Endothelial cell of umbilical vein (primary cell): Measurements from ENCODE around the gene TSPYL2. TPM values are rescaled to one million over a fixed set of nuclear protein-coding genes. Genes with fewer than 3 reads are reported as not detected.

Source experiments
- BruUV-seq: library from RNA; stranded (reverse); fragments of 400-500 nt; replicated peaks from 2 replicates; lab custom pipeline; 2021; lab: Mats Ljungman, UMichigan
- CTCF ChIA-PET: fragments of 300-600, 350-600 bp; sonication (Branson Sonifier 250); formaldehyde crosslinking; loops from one replicate; lab custom pipeline; 2021; ENCODE audit warnings: antibody characterized with exemption, inconsistent platforms; lab: Charles Lee
- POLR2A ChIA-PET: fragments of 300-600, 350-600 bp; sonication (Branson Sonifier 250); formaldehyde crosslinking; loops from one replicate; lab custom pipeline; 2021; ENCODE audit warnings: antibody characterized with exemption, inconsistent platforms; lab: Charles Lee
- DNase-seq: peaks from one replicate; pipeline ENCODE4 v3.0.0-alpha.2; 2011; ENCODE audit warnings: low read depth, low spot score
- FAIRE-seq: peaks from 2 replicates; lab custom pipeline; 2011; peaks lifted over from hg19 to GRCh38; lab: Jason Lieb, UNC
- H2AFZ ChIP-seq: 2 replicates; pipeline ENCODE4 v1.6.0; 2012; ENCODE audit warnings: low read depth, low read length, control low read depth, inconsistent platforms
- H3K27ac ChIP-seq: 2 replicates; pipeline ENCODE4 v1.5.1; 2011; ENCODE audit warnings: low read depth, mild to moderate bottlenecking, control low read depth, low read length, moderate library complexity; ENCODE audit not compliant: insufficient read depth
- H3K27me3 ChIP-seq, 2 experiments: 2 replicates each; pipeline versions ENCODE4 v1.6.0 to v1.6.1; 2011; ENCODE audit warnings: low read length in 2 of 2, mixed read lengths in 1 of 2; ENCODE audit not compliant: control insufficient read depth in 2 of 2, insufficient read depth in 2 of 2
- H3K36me3 ChIP-seq, 2 experiments: 2 replicates in 1 of 2; 3 replicates in 1 of 2; pipeline ENCODE4 v1.5.1; 2011; ENCODE audit warnings: low read length in 2 of 2, mild to moderate bottlenecking in 1 of 2, moderate library complexity in 1 of 2; ENCODE audit not compliant: control insufficient read depth in 2 of 2, insufficient read depth in 2 of 2; ENCODE audit errors: extremely low read depth in 1 of 2
- H3K4me1 ChIP-seq: 3 replicates; pipeline ENCODE4 v1.5.1; 2011; ENCODE audit warnings: mild to moderate bottlenecking, low read length; ENCODE audit not compliant: control insufficient read depth, insufficient read depth; ENCODE audit errors: extremely low read depth
- H3K4me2 ChIP-seq: 2 replicates; pipeline ENCODE4 v1.6.1; 2011; ENCODE audit warnings: low read length, control low read depth, mixed read lengths; ENCODE audit not compliant: insufficient read depth
- H3K4me3 ChIP-seq, 3 experiments: fragments of 200-600 bp in 1 of 3; sonication (generic), shearing (Covaris generic) in 1 of 3; replicated peaks in 1 of 3; 2 replicates each; pipeline ENCODE4 v1.5.1; 2011 to 2016; ENCODE audit warnings: control low read depth in 3 of 3, low read length in 3 of 3, mild to moderate bottlenecking in 2 of 3, inconsistent platforms in 1 of 3, low read depth in 1 of 3, moderate library complexity in 1 of 3; ENCODE audit not compliant: insufficient read depth in 1 of 3
- H3K79me2 ChIP-seq: 2 replicates; pipeline ENCODE4 v1.6.0; 2012; ENCODE audit warnings: low read length, inconsistent platforms; ENCODE audit not compliant: control insufficient read depth, insufficient read depth
- H3K9ac ChIP-seq: replicated peaks from 2 replicates; pipeline ENCODE3; 2011; ENCODE audit warnings: low read length, control low read depth; ENCODE audit not compliant: insufficient read depth; ENCODE audit errors: extremely low read depth
- H3K9me1 ChIP-seq: replicated peaks from 3 replicates; pipeline ENCODE4 v1.6.0; 2011; ENCODE audit warnings: mild to moderate bottlenecking, low read length; ENCODE audit not compliant: control insufficient read depth, insufficient read depth; ENCODE audit errors: extremely low read depth
- H3K9me3 ChIP-seq: replicated peaks from 2 replicates; pipeline ENCODE4 v1.5.1; 2012; ENCODE audit warnings: low read length, inconsistent platforms; ENCODE audit not compliant: control insufficient read depth, insufficient read depth
- H4K20me1 ChIP-seq: replicated peaks from 2 replicates; pipeline ENCODE3; 2011; ENCODE audit warnings: mild to moderate bottlenecking, low read length; ENCODE audit not compliant: control insufficient read depth, insufficient read depth; ENCODE audit errors: extremely low read depth
- EZH2 ChIP-seq: IDR thresholded peaks from 2 replicates; pipeline ENCODE4 v1.6.1; 2012; ENCODE audit warnings: borderline replicate concordance, low read depth, mild to moderate bottlenecking, moderate library complexity, low read length, inconsistent platforms; ENCODE audit not compliant: severe bottlenecking
- FOS ChIP-seq: IDR thresholded peaks from 2 replicates; pipeline ENCODE4 v1.6.1; 2011; ENCODE audit warnings: mild to moderate bottlenecking, low read length, moderate library complexity, borderline replicate concordance; ENCODE audit not compliant: insufficient read depth
- GATA2 ChIP-seq: IDR thresholded peaks from 2 replicates; pipeline ENCODE4 v1.7.0; 2011; ENCODE audit warnings: low read depth, mild to moderate bottlenecking, moderate library complexity, mixed read lengths, low read length; ENCODE audit not compliant: insufficient read length, insufficient read depth
- JUN ChIP-seq: IDR thresholded peaks from 2 replicates; pipeline ENCODE4 v1.6.1; 2011; ENCODE audit warnings: borderline replicate concordance, low read depth; ENCODE audit not compliant: insufficient read length, insufficient read depth
- MYC ChIP-seq: IDR thresholded peaks from one replicate; pipeline ENCODE4 v1.6.1; 2011; ENCODE audit warnings: mild to moderate bottlenecking, low read depth, low read length
- POLR2A ChIP-seq: IDR thresholded peaks from 2 replicates; pipeline ENCODE4 v1.6.1; 2012; ENCODE audit warnings: low read depth, mild to moderate bottlenecking, control low read depth, low read length
- POLR2AphosphoS5 ChIP-seq: IDR thresholded peaks from 2 replicates; pipeline ENCODE4 v1.6.1; 2012; ENCODE audit warnings: low read depth, mild to moderate bottlenecking, control low read depth, low read length, moderate library complexity; ENCODE audit not compliant: insufficient read depth
- dilution Hi-C: fragments of 300-500 bp; cut with MboI; formaldehyde crosslinking; loops from one replicate; pipeline ENCODE4 v1.15.0; 2019; ENCODE audit warnings: low sequenced_read_pairs; ENCODE audit not compliant: extremely low pct_ligation_motif_present
- intact Hi-C: fragments of 100-400 bp; cut with micrococcal nuclease; formaldehyde crosslinking; loops from one replicate; pipeline ENCODE4 v1.10.0; 2022
- polyA plus RNA-seq, 4 experiments: library from polyadenylated mRNA; depleted of rRNA in 3 of 4; stranded (reverse) in 3 of 4; unstranded in 1 of 4; fragments of >200 nt; gene quantifications; 2 replicates each; pipeline versions ENCODE4 v1.2.1 to v1.2.3, GENCODE V29; 2011 to 2012; ENCODE audit warnings: missing spikeins in 1 of 4
- total RNA-seq: library from RNA; stranded (reverse); gene quantifications from 2 replicates; pipeline ENCODE4 v1.2.3, GENCODE V29; 2021
- TF ChIP-seq, protein P1 (sequence below), 2 donors: IDR thresholded peaks; 1 replicate in 1 of 2; 2 replicates in 1 of 2; pipeline ENCODE4 v1.5.1; 2011; ENCODE audit warnings: low read length in 2 of 2, mild to moderate bottlenecking in 2 of 2, moderate library complexity in 2 of 2, control low read depth in 1 of 2, inconsistent platforms in 1 of 2, low read depth in 1 of 2; ENCODE audit not compliant: insufficient read depth in 1 of 2; ENCODE audit errors: extremely low read depth in 1 of 2
- TF ChIP-seq, protein P2 (sequence below): IDR thresholded peaks from 2 replicates; pipeline ENCODE4 v1.6.1; 2011; ENCODE audit not compliant: insufficient read depth, insufficient read length

The TSPYL2 gene
- total and polyA plus RNA-seq, 2 donors (not counting 3 experiments of a cell fraction or from before 2014, with no cell fraction given), result 17.3 to 17.8 TPM

DNA sequence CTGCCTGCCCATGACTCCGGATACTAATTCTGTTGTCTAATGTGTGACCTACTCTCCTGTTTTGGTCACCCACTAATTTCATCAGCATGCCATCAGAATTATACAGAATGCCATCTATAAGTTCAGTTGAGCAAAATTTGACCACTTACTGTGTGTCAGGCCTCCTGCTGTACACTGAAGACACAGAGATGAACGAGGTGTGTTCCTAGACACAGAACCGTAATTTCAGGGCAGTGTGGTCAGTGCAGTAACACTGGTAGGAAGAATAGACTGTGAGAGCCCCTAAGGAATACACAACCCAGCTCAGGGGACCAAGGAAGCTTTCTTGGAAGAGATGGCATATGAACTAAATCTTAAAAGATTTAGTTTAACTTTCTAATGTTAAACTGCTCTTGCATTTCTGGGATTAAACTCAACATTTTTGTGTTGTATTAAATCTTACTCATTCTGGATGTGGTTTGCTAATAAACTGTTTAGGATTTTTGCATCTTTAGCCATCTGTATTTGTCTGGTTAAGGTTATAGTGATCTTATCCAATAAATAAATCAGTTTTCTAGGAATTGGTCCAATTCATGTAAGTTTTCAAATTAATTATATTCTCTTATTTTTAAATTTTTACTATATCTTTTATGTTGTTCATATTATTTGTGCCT is 46.1 kb downstream of the TSPYL2 start:
- Histone ChIP-seq H3K9me1 (no peaks in the 10 kb centered on the region), H3K9me3 (no peaks in the 10 kb centered on the region), H3K4me1 (no peaks in the 10 kb centered on the region), H3K4me2 (no peak overlapping the region), H3K79me2 (no peaks in the 10 kb centered on the region), H3K27ac (no peak overlapping the region), H4K20me1 (no peaks in the 10 kb centered on the region), H3K4me3 (no peak overlapping the region), H2AFZ (no peak overlapping the region), H3K36me3 (no peaks in the 10 kb centered on the region), H3K9ac (no peak overlapping the region), H3K27me3 (no peaks in the 10 kb centered on the region)
- ChIA-PET CTCF (no interaction called here), POLR2A (no interaction called here)
- dilution Hi-C loops (no loop called here), intact Hi-C loops (no loop called here)
- no peak for FAIRE-seq
- DNase-seq, result no peak
- no TSS peak for BruUV-seq
- TF ChIP-seq POLR2A (no peak), MYC (no peak), GATA2 (no peak), EZH2 (no peak), JUN (no peak), POLR2AphosphoS5 (no peak), FOS (no peak)
- TF ChIP-seq, protein P1, sequence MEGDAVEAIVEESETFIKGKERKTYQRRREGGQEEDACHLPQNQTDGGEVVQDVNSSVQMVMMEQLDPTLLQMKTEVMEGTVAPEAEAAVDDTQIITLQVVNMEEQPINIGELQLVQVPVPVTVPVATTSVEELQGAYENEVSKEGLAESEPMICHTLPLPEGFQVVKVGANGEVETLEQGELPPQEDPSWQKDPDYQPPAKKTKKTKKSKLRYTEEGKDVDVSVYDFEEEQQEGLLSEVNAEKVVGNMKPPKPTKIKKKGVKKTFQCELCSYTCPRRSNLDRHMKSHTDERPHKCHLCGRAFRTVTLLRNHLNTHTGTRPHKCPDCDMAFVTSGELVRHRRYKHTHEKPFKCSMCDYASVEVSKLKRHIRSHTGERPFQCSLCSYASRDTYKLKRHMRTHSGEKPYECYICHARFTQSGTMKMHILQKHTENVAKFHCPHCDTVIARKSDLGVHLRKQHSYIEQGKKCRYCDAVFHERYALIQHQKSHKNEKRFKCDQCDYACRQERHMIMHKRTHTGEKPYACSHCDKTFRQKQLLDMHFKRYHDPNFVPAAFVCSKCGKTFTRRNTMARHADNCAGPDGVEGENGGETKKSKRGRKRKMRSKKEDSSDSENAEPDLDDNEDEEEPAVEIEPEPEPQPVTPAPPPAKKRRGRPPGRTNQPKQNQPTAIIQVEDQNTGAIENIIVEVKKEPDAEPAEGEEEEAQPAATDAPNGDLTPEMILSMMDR (IDR thresholded peaks at IDR 0.05; ENCODE audit: extremely low read depth in 1 of 2, insufficient read depth in 1 of 2, low read depth in 1 of 2, low read length in 2 of 2), result no peak
- TF ChIP-seq, protein P2, sequence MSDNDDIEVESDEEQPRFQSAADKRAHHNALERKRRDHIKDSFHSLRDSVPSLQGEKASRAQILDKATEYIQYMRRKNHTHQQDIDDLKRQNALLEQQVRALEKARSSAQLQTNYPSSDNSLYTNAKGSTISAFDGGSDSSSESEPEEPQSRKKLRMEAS, result no peak
